Limb (tissue), 2 donors: Measurements from ENCODE around the gene ALAS1.
A peak's percentile ranks its signal among the peaks of the same experiment; 100 is the strongest.

Source experiments
- DNase-seq, 2 donors: peaks; one replicate each; pipeline ENCODE4 v3.0.0-alpha.2; 2016; ENCODE audit errors: extremely low spot score in 2 of 2

ALAS1 gene

DNA sequence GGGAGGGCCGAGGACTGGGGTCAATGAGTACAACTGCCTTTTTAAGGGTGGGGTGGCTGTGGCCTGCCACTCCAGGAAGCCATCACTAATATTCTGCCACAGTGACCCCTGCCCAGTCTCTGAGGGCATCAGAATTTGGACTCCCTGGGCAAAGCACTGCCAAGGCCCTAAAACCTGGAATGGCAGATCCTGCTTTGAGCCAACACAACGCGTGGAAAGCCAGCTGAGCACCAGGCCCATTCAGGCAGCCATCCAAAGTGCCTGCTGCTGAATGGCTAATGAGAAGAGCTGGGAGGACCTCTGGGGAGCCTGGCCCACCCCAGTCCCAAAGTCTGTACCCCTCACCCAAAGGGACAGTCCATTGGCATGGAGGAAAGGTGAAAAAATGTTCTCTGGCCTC lies 36.0 kb downstream of the ALAS1 start:
- no peak for DNase-seq

DNA sequence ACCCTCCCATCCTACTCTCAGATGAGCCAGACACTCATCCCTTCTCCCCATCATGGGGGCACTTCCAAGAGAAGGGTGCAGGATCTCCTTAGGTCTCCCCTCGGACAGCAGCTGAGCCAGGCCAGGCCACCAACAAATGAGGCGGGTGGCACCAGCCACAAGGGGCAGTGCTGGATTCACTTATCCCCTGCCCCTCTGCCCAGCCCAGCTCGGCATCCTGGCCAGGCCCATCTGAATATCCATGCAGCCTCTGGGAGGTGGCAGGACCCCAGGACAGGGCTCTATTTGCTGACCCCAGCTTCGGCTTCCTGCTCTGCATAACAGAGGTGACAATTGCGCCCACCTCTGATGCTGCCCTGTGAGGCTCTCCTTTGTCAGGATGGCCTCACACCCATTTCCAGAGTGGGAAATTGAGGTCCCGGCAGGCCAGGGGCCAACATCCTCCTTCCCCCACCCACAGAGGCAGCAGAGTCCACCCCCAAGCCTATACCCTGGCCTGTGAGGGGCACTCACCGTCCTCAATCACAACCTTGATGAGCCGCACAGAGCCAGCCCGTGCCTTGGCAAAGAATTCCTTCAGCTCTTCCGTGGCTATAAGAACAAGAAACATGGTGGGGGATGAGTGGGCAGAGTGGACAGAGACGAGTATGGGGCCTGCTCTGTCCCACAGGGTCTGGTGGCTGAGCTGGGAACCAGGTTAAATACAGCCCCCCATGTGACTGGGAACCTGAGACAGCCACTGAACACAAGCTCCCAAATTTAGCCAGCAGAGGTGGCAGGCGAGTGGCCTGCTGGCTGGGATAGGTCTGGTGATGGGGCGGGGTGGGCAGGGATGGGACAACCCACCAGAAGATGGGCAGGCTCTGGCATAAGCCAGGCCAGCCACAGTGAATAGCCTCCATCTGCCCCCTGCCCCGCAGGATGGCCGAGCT lies 36.8 kb downstream of the ALAS1 start:
- DNase-seq = no peak

DNA sequence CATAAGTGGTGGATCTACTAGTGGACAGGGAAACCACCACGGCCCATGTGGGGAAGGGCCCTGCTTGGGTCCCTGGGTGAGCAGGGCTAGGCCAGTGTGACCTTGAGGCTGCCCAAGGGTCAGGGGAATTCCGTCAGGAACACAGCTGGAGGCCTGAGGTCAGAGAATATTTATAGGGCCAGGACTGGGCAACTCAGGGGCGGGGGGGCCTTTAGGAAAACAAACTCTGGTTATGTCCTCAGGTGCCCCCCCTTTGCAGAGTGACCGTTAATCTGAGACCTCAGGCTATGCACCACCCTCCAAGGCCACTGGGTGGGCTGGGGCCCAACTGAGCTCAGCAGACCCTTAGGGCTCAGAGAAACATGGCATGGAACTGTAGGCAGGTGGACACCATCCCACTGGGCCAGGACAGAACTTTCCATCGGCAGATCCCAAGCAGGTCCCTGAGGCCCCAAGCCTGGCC lies 38.5 kb downstream of the ALAS1 start:
- DNase-seq = no peak

DNA sequence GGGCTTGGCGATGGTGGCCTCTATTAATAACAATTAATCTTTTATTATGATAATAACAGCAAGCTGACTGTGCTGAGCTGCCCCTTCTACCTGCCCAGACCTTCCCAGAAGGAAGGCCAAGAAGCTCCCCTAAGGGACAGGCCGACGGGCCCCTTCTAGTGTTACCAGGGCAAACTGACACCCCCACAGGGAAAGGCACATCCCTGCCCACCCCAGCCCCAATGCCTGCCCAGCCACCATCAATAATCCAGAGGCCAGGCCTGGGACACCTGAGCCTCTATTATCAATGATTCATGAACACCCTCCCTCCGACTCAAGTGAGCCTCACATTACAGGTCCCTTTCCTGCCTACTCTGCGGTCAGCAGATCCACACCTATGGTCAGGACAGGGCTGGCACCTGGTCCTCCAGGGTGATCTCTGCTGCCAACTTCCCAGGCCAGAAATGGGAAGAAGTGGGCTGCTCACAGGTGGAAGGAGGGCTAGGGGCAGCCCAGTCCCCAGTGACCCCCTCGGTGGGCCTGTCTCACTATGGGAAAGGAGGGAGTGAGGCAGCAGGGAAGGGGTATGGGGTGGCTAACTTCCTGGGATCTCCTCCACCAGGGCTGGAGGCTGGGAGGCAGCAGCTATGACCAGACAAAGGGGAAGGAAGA lies 39.2 kb downstream of the ALAS1 start:
- DNase-seq = no peak

DNA sequence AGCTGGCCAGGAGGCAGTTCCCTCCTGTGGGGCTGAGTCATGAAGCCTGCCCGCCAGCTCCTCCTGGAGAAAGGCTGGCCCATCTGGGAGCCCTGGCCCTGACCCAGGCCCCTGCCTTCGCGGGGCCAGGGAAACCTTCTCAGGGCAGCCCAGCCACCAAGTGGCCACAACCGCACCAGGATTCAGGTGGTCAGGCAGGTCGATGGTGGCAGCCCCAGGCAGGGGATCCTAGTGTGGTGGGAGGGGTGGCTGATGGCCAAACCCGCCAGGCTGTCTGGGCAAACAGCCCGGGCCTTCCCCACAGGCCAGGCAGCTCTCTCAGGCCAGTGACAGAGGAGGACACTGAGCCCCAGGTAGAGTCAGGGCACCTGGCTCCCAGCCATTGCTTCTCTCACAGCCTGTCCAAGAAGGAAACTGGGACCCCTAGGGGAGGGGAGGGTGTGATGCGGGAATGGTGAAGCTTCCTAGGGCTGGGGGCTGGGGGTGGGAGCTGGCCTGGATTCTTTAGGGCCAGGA lies 39.8 kb downstream of the ALAS1 start:
- DNase-seq = no peak

DNA sequence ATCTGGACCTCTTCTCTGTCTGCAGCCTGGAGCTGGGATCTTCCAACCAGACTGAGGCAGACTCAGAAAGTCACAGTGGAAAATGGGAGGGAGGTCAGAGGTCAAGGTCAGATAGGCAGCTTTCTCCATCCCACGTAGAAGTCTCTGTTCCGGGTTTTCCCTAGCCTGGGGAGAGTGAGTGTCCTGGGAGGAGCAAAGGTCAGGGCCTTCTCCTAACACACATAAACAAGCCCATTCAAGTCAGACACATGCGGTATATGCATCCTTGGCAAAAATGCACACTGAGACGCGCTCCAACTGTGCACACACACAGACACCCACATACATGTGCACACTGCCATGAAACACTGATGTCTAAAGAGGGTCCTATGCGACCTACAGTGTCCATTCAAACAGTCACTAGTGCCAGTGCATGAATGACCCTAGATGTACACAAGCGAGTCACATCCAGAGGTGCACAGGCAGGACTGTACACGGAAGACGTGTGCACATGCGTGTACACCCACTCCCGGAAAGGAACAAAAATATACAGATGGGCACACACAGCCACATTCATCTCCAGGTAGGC lies 40.3 kb downstream of the ALAS1 start:
- DNase-seq = no peak

DNA sequence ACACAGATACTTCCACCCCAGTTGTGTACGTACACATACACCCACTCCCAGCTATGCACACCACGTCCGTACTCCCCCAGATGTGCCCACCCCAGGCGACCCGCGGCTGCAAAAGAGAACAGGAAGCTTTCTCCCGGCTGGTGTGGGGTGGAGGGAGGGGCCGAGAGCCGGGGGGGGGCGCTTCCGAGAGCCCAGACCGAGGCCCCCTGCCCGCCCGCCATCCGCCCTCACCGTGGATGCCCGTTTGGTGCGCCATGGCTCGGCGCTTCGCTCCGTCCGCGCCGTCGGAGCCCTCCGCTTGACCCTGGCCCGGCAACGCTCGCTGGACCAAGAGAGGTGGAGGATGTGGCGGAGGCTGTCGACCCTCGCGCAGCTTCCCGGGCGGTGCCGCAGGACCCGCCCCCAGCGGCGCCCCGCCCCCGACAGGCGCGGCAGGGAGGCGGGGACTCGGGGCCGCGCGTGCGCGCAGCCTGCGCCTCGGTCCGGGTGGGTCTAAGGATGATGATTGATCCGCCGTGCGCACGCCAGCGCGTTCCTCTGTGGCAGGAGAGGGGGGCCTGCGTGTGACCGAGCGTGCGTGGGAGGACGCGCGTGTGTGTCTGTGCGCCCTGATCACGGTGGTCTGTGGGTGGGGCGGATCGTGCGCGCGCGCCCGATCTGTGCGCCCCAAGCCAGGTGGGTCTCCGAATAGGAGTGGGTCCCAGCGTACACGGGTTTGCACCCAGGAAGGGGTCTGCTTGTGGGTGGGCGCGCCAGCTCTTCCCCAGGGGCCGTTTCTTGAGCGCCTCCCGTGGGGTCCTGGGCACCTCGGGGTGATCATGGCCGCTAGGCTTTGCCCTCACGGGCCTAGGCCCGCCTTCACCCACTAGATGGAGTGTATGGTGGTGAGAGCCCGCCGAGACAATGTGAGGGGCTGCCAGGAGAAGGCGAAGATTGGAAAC lies 41.1 kb downstream of the ALAS1 start, which contains the start of gene TWF2:
Gene TWF2 (minus strand): TSS at position 398 of the 941 bp plus-strand sequence. CDS start 142 bp downstream, at position 256.
- DNase-seq = peak; percentile 82 to 90

DNA sequence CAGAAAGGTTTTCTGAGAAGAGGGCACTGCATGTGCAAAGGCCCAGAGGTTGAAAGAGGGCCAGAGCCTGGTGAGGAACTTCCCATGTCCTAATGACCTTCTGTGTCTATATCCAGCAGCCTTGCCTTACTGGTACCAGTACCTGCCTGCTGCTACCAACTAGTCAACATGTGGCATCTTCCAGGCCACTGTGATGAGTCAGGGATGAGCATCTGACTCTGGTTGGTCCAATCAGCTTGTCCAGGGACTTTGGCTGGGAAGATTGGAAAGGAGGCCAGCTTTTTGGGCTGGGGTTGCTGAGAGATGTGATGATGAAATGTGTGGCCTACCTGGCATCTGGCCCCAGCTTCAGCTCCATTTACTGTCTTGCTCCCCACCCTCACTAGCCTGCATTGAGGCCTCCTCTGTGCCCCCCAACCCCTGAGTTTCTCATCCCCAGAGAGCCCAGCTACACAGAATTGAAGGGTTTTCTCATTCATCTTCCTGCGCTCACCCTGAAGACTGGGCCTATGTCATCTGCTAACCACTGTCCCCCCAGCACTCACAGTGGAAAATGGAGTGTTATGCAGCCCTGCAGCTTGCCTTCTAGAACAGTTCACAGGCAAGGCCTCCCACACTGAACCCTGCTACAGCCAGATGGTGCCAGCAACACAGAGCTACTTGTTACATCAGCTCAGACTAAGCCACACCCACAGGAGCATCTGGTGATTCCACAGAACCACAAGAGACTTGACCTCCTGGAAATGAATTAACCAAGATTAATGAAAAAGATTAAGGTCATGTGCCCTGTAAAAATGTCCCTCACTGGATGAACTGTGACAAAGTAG lies 42.3 kb downstream of the ALAS1 start:
- peak in 1 of 2 donors; percentile 30 for DNase-seq

DNA sequence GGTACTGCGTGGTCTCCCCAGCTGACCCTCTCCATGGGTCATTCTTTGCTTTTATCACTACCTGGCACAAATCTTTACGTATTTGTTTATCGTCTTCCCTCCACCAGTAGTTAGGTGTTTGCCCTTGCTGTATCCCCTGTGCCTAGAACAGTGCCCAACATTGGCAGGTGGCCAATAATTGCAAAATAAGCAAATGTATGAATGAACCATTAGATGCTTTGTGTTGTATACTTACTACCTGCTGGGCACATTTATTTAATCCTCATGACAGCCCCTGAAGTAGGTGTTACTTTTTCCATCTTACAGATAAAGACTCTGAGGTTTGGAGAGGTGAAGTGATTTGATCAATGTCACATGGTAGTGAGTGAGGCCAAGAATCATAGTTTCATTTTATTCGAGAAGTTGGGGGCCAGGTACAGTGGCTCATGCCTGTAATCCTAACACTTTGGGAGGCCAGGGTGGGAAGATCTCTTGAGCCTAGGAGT lies 43.0 kb downstream of the ALAS1 start:
- no peak for DNase-seq

DNA sequence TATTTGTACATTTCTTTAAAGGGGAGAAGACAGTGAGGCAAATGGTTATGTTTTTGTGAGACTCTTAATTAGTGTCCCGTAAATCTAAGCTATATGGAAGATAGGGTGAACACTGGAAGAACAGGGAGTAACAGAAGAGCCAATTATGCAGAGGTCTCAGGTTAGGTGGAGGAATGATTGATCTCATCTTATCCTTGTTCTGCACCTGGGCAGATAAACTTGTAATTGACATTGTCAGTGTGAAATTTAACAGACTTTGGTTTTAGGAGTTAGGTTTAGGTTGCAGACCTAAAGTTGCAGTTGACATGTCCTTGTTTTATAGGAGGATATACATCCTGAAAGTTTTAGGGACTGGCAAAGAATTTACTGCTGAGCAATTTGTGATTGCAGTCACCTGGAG lies 44.1 kb downstream of the ALAS1 start:
- no peak for DNase-seq

DNA sequence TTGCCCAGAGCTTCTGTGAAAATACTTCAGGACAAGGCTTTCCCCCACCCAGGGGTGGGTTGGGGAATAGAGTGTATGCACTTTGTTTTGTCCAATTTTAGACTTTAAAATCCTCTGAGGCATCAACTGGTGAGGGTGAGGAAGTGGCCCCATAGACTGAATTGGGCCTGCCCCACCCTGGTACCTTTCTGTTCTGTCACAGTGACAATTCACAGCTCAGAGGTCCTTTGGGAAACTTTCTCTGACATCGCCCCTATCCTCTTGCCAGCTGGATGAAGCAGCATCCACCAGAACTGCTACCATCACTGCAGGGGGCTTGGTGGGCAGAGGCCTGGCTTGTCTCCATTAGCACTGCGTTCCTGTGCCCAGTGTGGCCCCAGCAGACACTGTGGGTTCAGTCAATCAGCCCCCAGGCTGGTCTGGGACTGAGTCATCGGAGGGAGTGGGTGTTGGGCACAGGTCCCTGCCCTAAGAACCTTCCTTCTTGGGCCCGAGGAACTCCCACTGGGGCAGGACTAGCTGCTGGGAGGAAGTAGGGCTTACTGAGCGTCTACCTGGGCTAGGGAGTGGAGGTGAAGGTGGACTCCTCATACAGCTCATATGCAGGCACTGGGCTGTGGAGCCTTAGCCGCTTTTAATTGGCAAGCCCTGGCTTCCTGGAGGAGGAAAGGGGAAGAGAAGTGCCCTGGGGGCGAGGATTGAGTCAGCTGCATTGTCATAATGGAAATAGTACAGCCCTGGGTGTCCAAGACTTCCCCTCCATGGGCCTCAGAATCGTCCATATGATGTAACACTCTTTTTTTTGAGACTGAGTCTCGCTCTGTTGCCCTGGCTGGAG lies 46.0 kb downstream of the ALAS1 start:
- peak in 1 of 2 donors; percentile 30 for DNase-seq

DNA sequence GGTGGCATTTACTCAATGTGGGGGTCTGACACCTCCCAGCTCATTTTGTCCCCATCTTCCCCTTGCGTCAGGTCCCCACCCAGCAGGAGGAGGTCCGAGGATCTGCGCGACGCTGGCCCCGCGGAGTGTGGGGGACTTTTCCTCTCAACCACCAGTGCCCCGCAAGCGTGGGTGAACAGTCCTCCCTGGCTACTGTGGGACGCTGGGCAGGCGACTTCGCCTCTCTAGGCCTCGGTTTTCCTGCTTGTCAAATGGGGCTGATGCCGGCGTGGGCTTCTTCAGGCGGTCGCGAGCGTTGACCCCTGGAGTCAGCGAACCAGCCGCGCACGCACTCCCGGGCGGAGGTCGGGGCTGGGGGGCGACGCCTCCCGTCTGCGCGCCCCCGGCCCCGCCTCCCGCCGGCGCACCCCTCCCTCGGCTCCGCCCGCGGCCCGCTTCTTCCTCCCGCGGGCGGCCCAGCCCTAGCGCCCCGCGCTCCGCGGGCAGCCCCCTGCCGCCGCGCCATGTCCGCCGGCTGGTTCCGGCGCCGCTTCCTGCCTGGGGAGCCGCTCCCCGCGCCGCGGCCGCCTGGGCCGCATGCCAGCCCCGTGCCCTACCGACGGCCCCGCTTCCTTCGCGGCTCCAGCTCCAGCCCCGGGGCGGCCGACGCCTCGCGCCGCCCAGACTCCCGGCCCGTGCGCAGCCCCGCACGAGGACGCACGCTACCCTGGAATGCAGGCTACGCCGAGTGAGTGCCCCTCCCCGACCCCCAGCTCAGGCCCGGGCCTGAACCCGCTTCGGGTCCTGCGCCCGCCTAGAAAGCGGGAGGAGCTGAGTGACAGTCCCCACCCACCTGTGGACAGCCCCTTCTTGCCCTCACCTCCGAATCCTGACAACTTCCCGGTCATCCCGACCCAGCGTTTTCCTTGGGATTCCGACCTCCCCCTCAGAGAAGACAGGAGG lies 47.6 kb downstream of the ALAS1 start, which contains the start of gene PPM1M:
Gene PPM1M (plus strand): TSS at position 438 of the 942 bp plus-strand sequence. CDS start 66 bp downstream, at position 504.
- peak; percentile 57 to 77 for DNase-seq

DNA sequence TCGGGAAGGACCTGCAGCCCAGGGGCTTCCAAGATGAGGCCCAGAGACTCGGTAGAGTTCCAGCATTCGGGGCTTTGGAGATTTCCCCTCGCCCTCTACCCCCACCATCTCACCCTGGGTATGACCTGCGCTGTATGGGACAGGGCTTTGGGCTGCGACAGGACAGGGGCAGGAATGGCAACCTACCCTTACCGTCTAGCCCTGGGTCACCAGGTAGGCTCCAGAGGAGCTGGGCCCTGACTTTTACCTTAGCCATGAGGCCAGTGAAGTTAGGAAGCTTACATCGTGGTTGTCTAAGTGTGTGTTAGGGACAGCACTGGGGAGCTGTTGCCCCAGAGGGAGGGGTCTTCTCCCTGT lies 48.3 kb downstream of the ALAS1 start:
- DNase-seq = no peak

DNA sequence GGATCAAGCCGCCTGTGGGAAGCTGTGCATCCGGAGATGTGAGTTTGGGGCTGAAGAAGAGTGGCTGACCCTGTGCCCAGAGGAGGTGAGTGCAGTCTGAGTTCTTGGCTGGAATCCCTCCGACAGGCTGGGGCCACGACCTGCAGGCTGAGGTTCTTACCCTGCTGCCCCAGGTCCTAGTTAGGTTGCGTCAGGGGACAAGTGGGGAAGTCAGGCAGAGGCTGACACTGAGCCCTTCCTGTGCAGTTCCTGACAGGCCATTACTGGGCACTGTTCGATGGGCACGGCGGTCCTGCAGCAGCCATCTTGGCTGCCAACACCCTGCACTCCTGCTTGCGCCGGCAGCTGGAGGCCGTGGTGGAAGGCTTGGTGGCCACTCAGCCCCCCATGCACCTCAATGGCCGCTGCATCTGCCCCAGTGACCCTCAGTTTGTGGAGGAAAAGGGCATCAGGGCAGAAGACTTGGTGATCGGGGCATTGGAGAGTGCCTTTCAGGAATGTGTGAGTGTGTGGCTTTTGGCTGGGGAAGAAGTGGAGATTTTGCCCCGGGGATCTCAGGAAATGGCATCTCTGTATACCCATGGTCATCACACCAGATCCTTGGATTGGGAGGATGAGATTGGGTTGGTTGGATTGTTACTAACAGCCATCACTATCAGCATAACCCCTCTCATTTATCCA lies 48.9 kb downstream of the ALAS1 start:
- peak in 1 of 2 donors; percentile 29 for DNase-seq

DNA sequence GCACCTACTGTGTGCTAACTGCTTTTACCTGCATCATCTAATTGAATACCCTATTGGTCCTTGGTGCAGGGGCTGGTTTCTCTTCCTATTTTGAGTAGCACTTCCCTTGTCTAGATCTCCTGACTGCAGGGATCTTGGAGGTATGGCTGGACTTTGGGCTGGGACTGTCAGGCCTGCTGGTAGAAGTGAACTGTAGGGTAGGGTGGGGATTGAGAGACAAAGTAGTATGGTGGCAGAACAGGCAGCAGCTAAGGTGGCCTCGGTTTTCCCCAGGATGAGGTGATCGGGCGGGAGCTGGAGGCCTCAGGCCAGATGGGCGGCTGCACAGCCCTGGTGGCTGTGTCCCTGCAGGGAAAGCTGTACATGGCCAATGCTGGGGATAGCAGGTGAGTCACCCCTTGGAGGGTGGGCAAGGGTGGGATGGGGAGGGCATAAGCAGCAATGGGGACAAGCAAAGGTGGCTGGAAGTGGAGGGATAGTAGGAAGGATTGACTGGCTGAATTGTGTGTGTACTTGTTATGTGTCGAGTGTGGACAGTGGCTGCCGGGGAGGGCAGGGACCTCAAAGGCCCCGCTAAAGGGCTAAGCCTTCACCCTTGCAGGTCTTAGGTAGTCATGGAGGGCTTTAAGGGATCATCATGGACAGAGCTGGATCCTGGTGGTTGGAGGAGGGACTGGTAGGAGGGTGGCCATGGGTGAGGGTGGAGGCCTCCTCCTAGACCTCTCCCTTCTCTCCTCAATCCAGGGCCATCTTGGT lies 49.6 kb downstream of the ALAS1 start:
- no peak for DNase-seq

DNA sequence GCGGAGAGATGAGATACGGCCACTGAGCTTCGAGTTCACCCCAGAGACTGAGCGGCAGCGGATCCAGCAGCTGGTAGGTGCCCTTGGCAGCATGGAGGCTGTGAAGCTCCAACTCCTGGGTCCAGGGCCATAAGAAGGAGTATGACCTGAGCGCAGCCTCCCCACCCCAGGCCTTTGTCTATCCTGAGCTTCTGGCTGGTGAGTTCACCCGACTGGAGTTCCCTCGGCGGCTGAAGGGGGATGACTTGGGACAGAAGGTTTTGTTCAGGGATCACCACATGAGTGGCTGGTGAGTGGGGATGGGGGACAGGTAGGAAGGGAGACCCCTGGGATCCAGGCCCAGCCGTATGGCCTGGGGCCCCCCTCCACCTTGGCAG lies 50.2 kb downstream of the ALAS1 start:
- no peak for DNase-seq
